ENCODE measurements around the gene TRIM44. TPM values are rescaled to one million over a fixed set of nuclear protein-coding genes. Genes with fewer than 3 reads are reported as not detected.

The TRIM44 gene
- total RNA-seq, 1 experiment from 2014 or later: 33.4 TPM

GRCh38 chr11:35846874-35847273 lies 184.3 kb downstream of the TRIM44 start:
- ChIA-PET RAD21 (ENCODE audit: low non-redundant PET in 1 of 2, low total read pairs in 2 of 2, uncharacterized antibody in 2 of 2, unreplicated experiment in 2 of 2) (no interaction called here), CTCF (no interaction called here), POLR2A (no interaction called here)
- no peaks in the 10 kb centered on the region for H3K4me1 ChIP-seq (ENCODE audit: control insufficient read depth in 1 of 2, insufficient read depth in 2 of 2, low read length in 2 of 2)
- BruUV-seq (replicated peaks): no TSS peak
- H3K9ac ChIP-seq (ENCODE audit: low read length): no peak overlapping the region
- H3K4me3 ChIP-seq (replicated peaks in 1 of 2; ENCODE audit: low read depth in 1 of 2, low read length in 2 of 2): no peak overlapping the region
- no peaks in the 10 kb centered on the region for H3K79me2 ChIP-seq (ENCODE audit: insufficient read depth, low read length)
- H4K20me1 ChIP-seq (ENCODE audit: insufficient read depth): no peaks in the 10 kb centered on the region
- TF ChIP-seq FOSL1 (IDR thresholded peaks at IDR 0.05; ENCODE audit: low read depth) (no peak), EZH2 (IDR thresholded peaks at IDR 0.05) (no peak), CEBPB (IDR thresholded peaks at IDR 0.05; ENCODE audit: low read depth) (no peak), POLR2AphosphoS5 (IDR thresholded peaks at IDR 0.05; ENCODE audit: low read depth, low read length) (no peak), TCF7L2 (IDR thresholded peaks at IDR 0.05; ENCODE audit: borderline replicate concordance, extremely low read depth, insufficient read depth, insufficient read length) (no peak), SIN3A (IDR thresholded peaks at IDR 0.05; ENCODE audit: low read depth) (no peak), EZH2phosphoT487 (IDR thresholded peaks at IDR 0.05; ENCODE audit: borderline replicate concordance) (no peak), ATF3 (IDR thresholded peaks at IDR 0.05) (no peak)
- ATAC-seq (no peak), DNase-seq (ENCODE audit: low read depth, low spot score) (no peak)
- H3K36me3 ChIP-seq (ENCODE audit: control insufficient read depth in 1 of 2, insufficient read depth in 2 of 2, low read length in 2 of 2): no peaks in the 10 kb centered on the region
- H3K27me3 ChIP-seq (ENCODE audit: insufficient read depth, low read length): peaks cover 24% of the 10 kb centered on the region; the same call in 1 of the 2 replicates
- no peak overlapping the region for H3K4me2 ChIP-seq (ENCODE audit: low read length)
- intact Hi-C loops (cut with micrococcal nuclease): no loop called here
- no peak overlapping the region for H2AFZ ChIP-seq (ENCODE audit: low read depth, low read length, poor library complexity, severe bottlenecking)
- H3K27ac ChIP-seq (ENCODE audit: low read depth, low read length): no peak overlapping the region
- H3K9me2 ChIP-seq (ENCODE audit: insufficient read depth): no peaks in the 10 kb centered on the region
- no peaks in the 10 kb centered on the region for H3K9me3 ChIP-seq (ENCODE audit: control insufficient read depth in 1 of 2, insufficient read depth in 1 of 2, low read depth in 1 of 2, low read length in 2 of 2)

- CTCF ChIA-PET: interaction anchor here (1.9 kb wide), 1 partner anchor 26 kb away, joined by 9 read pairs; no protein-coding TSS in a partner anchor
These were observed 184.9 kb downstream of the TRIM44 start for GRCh38 chr11:35847473-35847872.

More at GRCh38 chr11:35847473-35847872, 184.9 kb downstream of the TRIM44 start:
- Histone ChIP-seq H3K4me2 (ENCODE audit: low read length) (no peak overlapping the region), H3K9ac (ENCODE audit: low read length) (no peak overlapping the region), H2AFZ (ENCODE audit: low read depth, low read length, poor library complexity, severe bottlenecking) (no peak overlapping the region), H4K20me1 (ENCODE audit: insufficient read depth) (no peaks in the 10 kb centered on the region), H3K4me1 (ENCODE audit: control insufficient read depth in 1 of 2, insufficient read depth in 2 of 2, low read length in 2 of 2) (no peaks in the 10 kb centered on the region), H3K4me3 (replicated peaks in 1 of 2; ENCODE audit: low read depth in 1 of 2, low read length in 2 of 2) (no peak overlapping the region), H3K9me2 (ENCODE audit: insufficient read depth) (no peaks in the 10 kb centered on the region), H3K27me3 (ENCODE audit: insufficient read depth, low read length) (peaks cover 24% of the 10 kb centered on the region; the same call in 1 of the 2 replicates), H3K36me3 (ENCODE audit: control insufficient read depth in 1 of 2, insufficient read depth in 2 of 2, low read length in 2 of 2) (no peaks in the 10 kb centered on the region), H3K79me2 (ENCODE audit: insufficient read depth, low read length) (no peaks in the 10 kb centered on the region), H3K27ac (ENCODE audit: low read depth, low read length) (no peak overlapping the region), H3K9me3 (ENCODE audit: control insufficient read depth in 1 of 2, insufficient read depth in 1 of 2, low read depth in 1 of 2, low read length in 2 of 2) (no peaks in the 10 kb centered on the region)
- no TSS peak for BruUV-seq (replicated peaks)
- POLR2A ChIA-PET: no interaction called here
- RAD21 ChIA-PET (ENCODE audit: low non-redundant PET in 1 of 2, low total read pairs in 2 of 2, uncharacterized antibody in 2 of 2, unreplicated experiment in 2 of 2): no interaction called here
- TF ChIP-seq EGR1 (IDR thresholded peaks at IDR 0.05; ENCODE audit: low read depth) (no peak), MAX (IDR thresholded peaks at IDR 0.05) (no peak), REST (IDR thresholded peaks at IDR 0.05; ENCODE audit: low read depth) (no peak), TCF7L2 (IDR thresholded peaks at IDR 0.05; ENCODE audit: borderline replicate concordance, extremely low read depth, insufficient read depth, insufficient read length) (no peak)
- no peak for ATAC-seq
- no peak for DNase-seq (ENCODE audit: low read depth, low spot score)
- intact Hi-C loops (cut with micrococcal nuclease): no loop called here

All from HCT116 (cell line).